Measurements from ENCODE around the gene TEX101.
"Not testable (repeated sequence)": the region's sequence is repeated elsewhere in the genome, so short reads cannot be mapped to it uniquely, and the experiment has no call there.

The TEX101 gene

GRCh38 chr19:43414554-43414953 is at the start of gene TEX101:
Gene TEX101 (plus strand): TSS chr19:43414890. CDS start chr19:43415920, 1,030 bp downstream.
- DNase-seq (ENCODE audit: low read depth in 2 of 2): no peak

- not testable (repeated sequence) for DNase-seq (ENCODE audit: low read depth in 2 of 2)
These were observed 49.0 kb upstream of the TEX101 start for GRCh38 chr19:43365677-43366076.

GRCh38 chr19:43367822-43368221 is 46.9 kb upstream of the TEX101 start:
- no peak for DNase-seq (ENCODE audit: low read depth in 2 of 2)

GRCh38 chr19:43368897-43369296 is 45.8 kb upstream of the TEX101 start:
- not testable (repeated sequence) for DNase-seq (ENCODE audit: low read depth in 2 of 2)

GRCh38 chr19:43371909-43372308 is 42.8 kb upstream of the TEX101 start:
- no peak for DNase-seq (ENCODE audit: low read depth in 2 of 2)

- DNase-seq (ENCODE audit: low read depth in 2 of 2): no peak
These were observed 42.2 kb upstream of the TEX101 start for GRCh38 chr19:43372462-43372861.

GRCh38 chr19:43377624-43378023 is 37.1 kb upstream of the TEX101 start:
- DNase-seq (ENCODE audit: low read depth in 2 of 2): not testable (repeated sequence)

- DNase-seq (ENCODE audit: low read depth in 2 of 2): no peak
These were observed 34.7 kb upstream of the TEX101 start for GRCh38 chr19:43380008-43380407.

GRCh38 chr19:43380771-43381386 is 33.8 kb upstream of the TEX101 start:
- no peak for DNase-seq (ENCODE audit: low read depth in 2 of 2)

GRCh38 chr19:43382586-43383216 is 32.0 kb upstream of the TEX101 start:
- not testable (repeated sequence) for DNase-seq (ENCODE audit: low read depth in 2 of 2)

GRCh38 chr19:43383254-43383653 is 31.4 kb upstream of the TEX101 start:
- DNase-seq (ENCODE audit: low read depth in 2 of 2): not testable (repeated sequence)

GRCh38 chr19:43383759-43384158 is 30.9 kb upstream of the TEX101 start:
- not testable (repeated sequence) for DNase-seq (ENCODE audit: low read depth in 2 of 2)

GRCh38 chr19:43390903-43391551 is 23.7 kb upstream of the TEX101 start:
- not testable (repeated sequence) for DNase-seq (ENCODE audit: low read depth in 2 of 2)

GRCh38 chr19:43391552-43391935 is 23.1 kb upstream of the TEX101 start:
- DNase-seq (ENCODE audit: low read depth in 2 of 2): not testable (repeated sequence)

GRCh38 chr19:43393501-43393900 is 21.2 kb upstream of the TEX101 start:
- not testable (repeated sequence) for DNase-seq (ENCODE audit: low read depth in 2 of 2)

GRCh38 chr19:43395561-43395960 is 19.1 kb upstream of the TEX101 start:
- DNase-seq (ENCODE audit: low read depth in 2 of 2): no peak

- DNase-seq (ENCODE audit: low read depth in 2 of 2): no peak
These were observed 8.4 kb upstream of the TEX101 start for GRCh38 chr19:43406297-43406696.

GRCh38 chr19:43407416-43408005 is 7.2 kb upstream of the TEX101 start:
- no peak for DNase-seq (ENCODE audit: low read depth in 2 of 2)

- DNase-seq (ENCODE audit: low read depth in 2 of 2): no peak
These were observed 6.6 kb upstream of the TEX101 start for GRCh38 chr19:43408043-43408442.

- no peak for DNase-seq (ENCODE audit: low read depth in 2 of 2)
These were observed 5.3 kb upstream of the TEX101 start for GRCh38 chr19:43409415-43409814.

GRCh38 chr19:43412441-43412840 is 2.2 kb upstream of the TEX101 start:
- DNase-seq (ENCODE audit: low read depth in 2 of 2): no peak

- DNase-seq (ENCODE audit: low read depth in 2 of 2): no peak
These were observed 2.4 kb downstream of the TEX101 start for GRCh38 chr19:43416951-43417623.
